Measurements from ENCODE around the gene PRKAR2A. TPM values are rescaled to one million over a fixed set of nuclear protein-coding genes. Genes with fewer than 3 reads are reported as not detected.

The PRKAR2A gene
- total RNA-seq, 1 experiment from 2014 or later: 85.4 TPM

DNA sequence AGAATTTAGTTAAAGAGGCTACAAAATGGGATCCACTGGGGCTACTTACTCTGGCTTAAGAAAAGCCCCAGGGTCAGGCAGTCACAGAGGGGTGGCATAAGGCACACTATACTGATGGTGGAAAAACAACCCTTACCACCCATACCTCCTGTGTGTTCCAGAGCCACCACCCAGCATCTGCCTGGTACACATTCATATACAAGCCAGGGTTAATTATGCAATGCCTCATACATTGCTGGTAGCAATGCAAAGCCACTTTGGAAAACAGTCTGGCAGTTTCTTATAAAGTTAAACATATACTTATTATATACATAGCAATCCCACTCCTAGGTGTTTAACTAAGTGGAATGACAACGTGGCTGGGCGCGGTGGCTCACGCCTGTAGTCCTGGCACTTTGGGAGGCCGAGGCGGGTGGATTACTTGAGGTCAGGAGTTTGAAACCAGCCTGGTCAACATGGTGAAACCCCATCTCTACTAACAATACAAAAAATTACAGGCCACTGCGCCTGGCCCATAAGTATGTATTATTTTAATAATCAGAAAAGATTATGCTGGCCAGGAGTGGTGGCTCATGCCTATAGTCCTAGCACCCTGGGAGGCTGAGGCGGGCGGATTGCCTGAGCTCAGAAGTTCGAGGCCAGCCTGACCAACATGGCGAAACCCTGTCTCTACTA is 146.8 kb downstream of the PRKAR2A start:
- Histone ChIP-seq H3K4me3 (ENCODE audit: low read depth in 2 of 2, low read length in 2 of 2) (no peak overlapping the region), H3K36me3 (ENCODE audit: control insufficient read depth, insufficient read depth, low read length) (peaks cover 5% of the 10 kb centered on the region), H3K27ac (ENCODE audit: low read length) (no peak overlapping the region), H3K9me3 (ENCODE audit: control insufficient read depth, insufficient read depth, low read depth, low read length) (no peaks in the 10 kb centered on the region), H3K27me3 (ENCODE audit: control insufficient read depth, insufficient read depth, low read length) (no peaks in the 10 kb centered on the region), H3K4me1 (ENCODE audit: control insufficient read depth, insufficient read depth, low read length) (no peaks in the 10 kb centered on the region)
- no TSS peak for BruUV-seq (replicated peaks)
- ATAC-seq (no peak; the same call in 1 of the 2 replicates), DNase-seq (ENCODE audit: low read depth, low spot score) (no peak)
- ChIA-PET POLR2A (no interaction called here), CTCF (no interaction called here)
- TF ChIP-seq SIN3A (IDR thresholded peaks at IDR 0.05; ENCODE audit: borderline replicate concordance, insufficient read depth, low read depth, low read length) (no peak), CTCF (IDR thresholded peaks at IDR 0.05) (no peak), TCF7L2 (IDR thresholded peaks at IDR 0.05; ENCODE audit: low read depth, low read length) (no peak), POLR2AphosphoS5 (IDR thresholded peaks at IDR 0.05; ENCODE audit: low read depth, low read length) (no peak)
- TF ChIP-seq, protein P1, sequence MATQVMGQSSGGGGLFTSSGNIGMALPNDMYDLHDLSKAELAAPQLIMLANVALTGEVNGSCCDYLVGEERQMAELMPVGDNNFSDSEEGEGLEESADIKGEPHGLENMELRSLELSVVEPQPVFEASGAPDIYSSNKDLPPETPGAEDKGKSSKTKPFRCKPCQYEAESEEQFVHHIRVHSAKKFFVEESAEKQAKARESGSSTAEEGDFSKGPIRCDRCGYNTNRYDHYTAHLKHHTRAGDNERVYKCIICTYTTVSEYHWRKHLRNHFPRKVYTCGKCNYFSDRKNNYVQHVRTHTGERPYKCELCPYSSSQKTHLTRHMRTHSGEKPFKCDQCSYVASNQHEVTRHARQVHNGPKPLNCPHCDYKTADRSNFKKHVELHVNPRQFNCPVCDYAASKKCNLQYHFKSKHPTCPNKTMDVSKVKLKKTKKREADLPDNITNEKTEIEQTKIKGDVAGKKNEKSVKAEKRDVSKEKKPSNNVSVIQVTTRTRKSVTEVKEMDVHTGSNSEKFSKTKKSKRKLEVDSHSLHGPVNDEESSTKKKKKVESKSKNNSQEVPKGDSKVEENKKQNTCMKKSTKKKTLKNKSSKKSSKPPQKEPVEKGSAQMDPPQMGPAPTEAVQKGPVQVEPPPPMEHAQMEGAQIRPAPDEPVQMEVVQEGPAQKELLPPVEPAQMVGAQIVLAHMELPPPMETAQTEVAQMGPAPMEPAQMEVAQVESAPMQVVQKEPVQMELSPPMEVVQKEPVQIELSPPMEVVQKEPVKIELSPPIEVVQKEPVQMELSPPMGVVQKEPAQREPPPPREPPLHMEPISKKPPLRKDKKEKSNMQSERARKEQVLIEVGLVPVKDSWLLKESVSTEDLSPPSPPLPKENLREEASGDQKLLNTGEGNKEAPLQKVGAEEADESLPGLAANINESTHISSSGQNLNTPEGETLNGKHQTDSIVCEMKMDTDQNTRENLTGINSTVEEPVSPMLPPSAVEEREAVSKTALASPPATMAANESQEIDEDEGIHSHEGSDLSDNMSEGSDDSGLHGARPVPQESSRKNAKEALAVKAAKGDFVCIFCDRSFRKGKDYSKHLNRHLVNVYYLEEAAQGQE (IDR thresholded peaks at IDR 0.05; ENCODE audit: insufficient read depth in 1 of 2, low read depth in 2 of 2, low read length in 1 of 2): no peak
- intact Hi-C loops (cut with micrococcal nuclease; ENCODE audit: unreplicated experiment): no loop called here
- in situ Hi-C loops (cut with HindIII; ENCODE audit: low pct_unique_long_range_greater_than_20kb, low sequenced_read_pairs): no loop called here

- no peaks in the 10 kb centered on the region for H3K9me3 ChIP-seq (ENCODE audit: control insufficient read depth, insufficient read depth, low read depth, low read length)
- peaks cover 7% of the 10 kb centered on the region; the same call in 1 of the 2 replicates for H3K4me1 ChIP-seq (ENCODE audit: control insufficient read depth, insufficient read depth, low read length)
- H3K36me3 ChIP-seq (ENCODE audit: control insufficient read depth, insufficient read depth, low read length): peaks cover 13% of the 10 kb centered on the region
- no peak for DNase-seq (ENCODE audit: low read depth, low spot score)
- H3K27ac ChIP-seq (ENCODE audit: low read length): no peak overlapping the region
- no peak overlapping the region for H3K4me3 ChIP-seq (ENCODE audit: low read depth in 2 of 2, low read length in 2 of 2)
- no peaks in the 10 kb centered on the region for H3K27me3 ChIP-seq (ENCODE audit: control insufficient read depth, insufficient read depth, low read length)
- no peak for ATAC-seq
- no TSS peak for BruUV-seq (replicated peaks)
- in situ Hi-C loops (cut with HindIII; ENCODE audit: low pct_unique_long_range_greater_than_20kb, low sequenced_read_pairs) (no loop called here), intact Hi-C loops (cut with micrococcal nuclease; ENCODE audit: unreplicated experiment) (no loop called here)
- ChIA-PET CTCF (no interaction called here), POLR2A (no interaction called here)
- TF ChIP-seq POLR2AphosphoS5 (IDR thresholded peaks at IDR 0.05; ENCODE audit: low read depth, low read length): no peak
- TF ChIP-seq TCF7L2 (IDR thresholded peaks at IDR 0.05; ENCODE audit: low read depth, low read length): no peak
- TF ChIP-seq, protein P1 (IDR thresholded peaks at IDR 0.05; ENCODE audit: insufficient read depth in 1 of 2, low read depth in 2 of 2, low read length in 1 of 2): no peak
- no peak for TF ChIP-seq SIN3A (IDR thresholded peaks at IDR 0.05; ENCODE audit: borderline replicate concordance, insufficient read depth, low read depth, low read length)
- TF ChIP-seq CTCF (IDR thresholded peaks at IDR 0.05): no peak
Measured at GRCh38 chr3:48698891-48699290, 148.8 kb downstream of the PRKAR2A start.

Measured in Panc1 (cell line).